Hepatic stellate cell (primary cell): ENCODE data around the gene NFS1.

Experiments
- DNase-seq: peaks from one replicate; pipeline ENCODE4 v3.0.0; 2011; ENCODE audit warnings: low spot score

The NFS1 gene

DNA sequence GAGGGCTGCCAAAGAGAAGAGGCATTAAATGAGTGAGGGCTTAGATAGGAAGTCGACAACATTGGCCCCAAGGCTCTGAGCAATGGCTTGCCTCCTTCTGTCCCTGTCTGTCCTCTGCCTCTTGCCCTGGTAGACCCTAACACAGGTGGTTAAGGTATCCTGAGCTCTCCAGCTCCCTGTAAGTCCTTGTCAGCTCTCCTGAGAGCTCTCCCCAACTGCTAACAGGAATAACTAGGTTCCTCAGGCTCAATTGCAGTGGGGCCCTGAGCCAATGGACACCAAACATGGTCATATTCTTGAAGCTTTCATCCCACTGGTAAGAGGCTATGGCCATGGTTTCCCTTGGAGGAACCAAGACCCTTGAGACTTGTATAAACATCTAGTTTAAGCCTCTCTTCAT is 29.5 kb downstream of the NFS1 start:
- no peak for DNase-seq

DNA sequence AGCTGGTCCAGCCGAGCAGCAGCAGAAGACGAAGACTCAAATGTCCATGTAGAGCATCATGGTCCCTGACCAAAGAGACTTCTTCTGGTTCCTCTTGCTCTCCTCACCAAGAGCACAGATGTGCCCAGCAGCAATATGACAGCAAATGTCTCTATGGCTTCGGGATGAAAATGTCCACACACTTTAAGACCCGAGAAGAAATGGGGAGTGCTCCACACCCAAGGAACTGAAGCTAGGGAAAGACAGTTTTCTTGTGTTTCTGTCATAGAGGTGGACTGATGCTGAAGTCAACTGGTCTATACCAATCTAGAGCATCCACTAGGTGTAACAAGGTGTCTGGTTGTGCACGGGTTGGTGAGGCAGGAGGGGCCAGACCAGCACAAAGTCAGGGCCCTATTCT is 29.9 kb downstream of the NFS1 start:
- DNase-seq: no peak

DNA sequence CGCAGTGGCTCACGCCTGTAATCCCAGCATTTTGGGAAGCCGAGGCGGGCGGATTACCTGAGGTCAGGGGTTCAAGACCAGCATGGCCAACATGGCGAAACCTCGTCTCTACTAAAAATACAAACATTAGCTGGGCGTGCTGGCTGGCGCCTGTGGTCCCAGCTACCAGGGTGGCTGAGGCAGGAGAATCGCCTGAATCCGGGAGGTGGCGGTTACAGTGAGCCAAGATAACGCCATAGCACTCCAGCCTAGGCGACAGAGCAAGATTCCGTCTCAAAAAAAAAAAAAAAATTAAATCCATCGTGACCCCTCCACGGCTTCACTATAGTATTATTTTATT is 33.2 kb downstream of the NFS1 start:
- no peak for DNase-seq

DNA sequence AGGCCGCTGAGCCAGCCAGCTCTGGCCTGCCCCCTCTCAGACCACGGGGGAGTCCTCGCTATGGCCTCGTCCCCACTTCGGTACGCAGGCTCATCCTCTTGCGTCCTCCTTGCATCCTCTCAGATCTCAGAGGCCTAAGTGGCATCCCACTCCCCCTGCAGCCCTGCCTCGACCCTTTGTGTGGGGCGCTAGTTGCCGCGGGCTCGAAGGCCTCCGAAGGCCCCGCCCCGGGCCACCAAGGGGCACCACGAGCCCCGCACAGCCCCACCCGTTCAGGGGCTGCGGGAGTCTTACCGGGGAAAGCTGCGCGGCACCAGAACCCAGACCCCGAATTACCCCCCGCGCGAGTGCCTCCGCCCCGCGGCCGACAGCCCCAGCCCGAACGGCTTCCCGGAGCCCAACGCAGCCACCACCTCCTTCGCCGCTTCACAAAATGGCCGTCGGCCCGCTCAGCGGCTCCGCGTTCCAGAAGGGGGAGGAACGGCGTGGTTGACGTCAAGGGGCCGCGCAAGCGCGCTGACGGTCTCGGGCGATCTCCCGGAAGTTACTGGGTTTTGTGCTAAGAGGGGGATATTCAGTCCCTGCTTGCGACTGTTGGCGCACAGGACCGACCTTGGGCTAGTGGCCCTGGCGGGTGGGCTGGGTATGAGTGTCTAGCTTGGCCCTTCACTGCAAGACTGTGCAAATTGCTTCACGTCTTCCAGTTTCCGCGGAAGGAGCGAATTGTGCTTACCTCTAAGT is 34.5 kb downstream of the NFS1 start, which contains the start of the genes CPNE1 and RBM12:
TSS of gene CPNE1 (minus strand) at position 435 of the 741 bp plus-strand sequence. CDS start 31,977 bp downstream, outside the sequence.
TSS of gene RBM12 (minus strand) at position 435 of the 741 bp plus-strand sequence. CDS start 9,578 bp downstream, outside the sequence.
- DNase-seq: peak; percentile 99

DNA sequence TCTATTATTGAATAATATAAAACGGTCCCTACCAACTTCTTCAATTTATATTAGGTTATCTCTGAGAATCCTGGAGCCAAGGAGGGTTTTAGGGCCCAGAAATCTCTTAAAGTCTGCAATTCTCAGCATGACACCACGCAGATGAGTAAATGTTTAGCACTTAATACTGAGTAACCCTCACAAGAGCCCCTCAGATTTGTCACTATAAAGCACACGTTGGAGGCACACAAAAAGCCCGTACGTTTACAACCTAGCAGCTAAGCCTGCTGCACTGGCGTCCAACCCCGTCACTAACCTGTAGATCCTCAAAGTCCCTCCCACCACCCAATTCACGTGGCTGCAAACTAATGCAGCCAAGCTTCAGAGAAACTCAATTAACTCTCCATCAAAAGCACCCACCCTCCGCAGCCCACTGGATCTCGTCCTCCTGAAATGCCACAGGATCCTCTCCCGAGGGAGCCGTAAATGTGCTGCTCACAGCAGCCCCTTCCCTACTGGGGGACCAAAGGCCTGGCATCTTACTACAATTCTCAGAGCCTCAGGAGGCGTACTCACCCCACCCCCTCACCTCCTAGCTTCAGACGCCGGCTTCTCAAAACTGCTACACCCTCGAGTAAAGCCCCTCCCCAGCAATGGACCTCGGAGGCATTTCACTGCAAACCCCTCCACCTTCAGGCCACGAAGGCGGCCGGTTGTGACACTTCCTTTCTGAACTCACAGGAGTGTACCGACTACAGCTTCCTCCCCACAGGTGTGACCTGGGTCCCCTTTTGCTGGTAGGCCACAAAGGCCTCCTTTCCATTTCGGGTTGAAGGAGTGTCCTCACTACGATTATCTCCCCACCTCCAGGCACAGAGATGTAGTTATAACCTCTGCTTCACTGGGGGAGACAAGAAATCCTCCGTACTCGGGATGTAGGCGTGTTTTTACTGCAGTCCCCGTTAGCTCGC is 35.4 kb downstream of the NFS1 start:
- peak; percentile 27 for DNase-seq

DNA sequence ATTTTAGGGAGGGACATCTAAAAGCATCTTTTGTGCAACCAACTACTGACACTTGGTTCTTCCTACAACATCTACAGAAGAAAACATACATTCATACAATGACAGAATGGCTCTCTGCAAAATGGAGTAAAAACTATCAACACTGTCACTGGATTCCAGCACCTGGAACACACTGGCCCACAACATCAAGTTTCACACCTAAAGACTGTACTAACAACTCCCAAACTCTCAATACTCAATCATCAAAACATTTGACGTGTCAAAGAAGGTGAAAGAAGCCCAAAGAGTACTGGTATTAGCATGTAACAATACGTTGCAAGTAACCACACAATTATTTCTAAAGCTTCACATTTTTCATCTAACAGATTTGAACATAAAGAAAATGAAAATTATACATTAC is 36.6 kb downstream of the NFS1 start:
- DNase-seq: no peak

DNA sequence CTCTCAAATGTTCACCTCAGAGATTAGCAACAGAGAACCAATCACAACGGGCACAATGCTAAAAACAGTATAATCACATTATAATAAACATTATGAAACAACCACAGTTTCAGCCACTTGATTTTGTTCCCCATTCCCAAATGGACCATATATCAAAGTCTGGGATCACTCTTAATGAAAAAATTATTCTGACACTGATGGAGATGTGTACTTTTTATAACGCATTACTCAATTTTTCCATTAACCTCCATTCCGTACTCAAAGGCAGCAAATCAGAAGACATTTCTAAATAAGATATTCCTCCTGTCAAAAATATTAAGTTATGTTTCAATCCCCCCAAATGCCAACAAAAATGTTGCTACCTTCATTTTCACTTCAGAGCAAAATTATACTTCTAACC is 37.2 kb downstream of the NFS1 start:
- no peak for DNase-seq

DNA sequence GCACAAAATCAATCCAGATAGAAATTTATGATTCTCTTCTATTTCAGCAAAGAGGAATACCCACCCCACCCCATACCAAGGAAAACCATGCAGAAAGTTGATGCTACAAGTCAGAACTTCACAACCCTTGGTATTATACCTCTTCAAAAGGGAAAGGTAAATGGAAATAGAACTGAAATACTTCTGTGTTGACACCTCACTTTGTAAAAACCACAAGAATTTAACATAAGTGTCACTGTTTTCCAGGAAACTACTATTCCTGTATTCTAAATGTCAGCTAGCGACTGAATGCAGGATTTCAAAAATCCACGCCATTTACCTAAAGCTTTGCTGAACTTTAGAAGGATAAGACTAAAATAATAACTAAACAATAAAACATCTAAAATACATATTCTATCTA is 38.1 kb downstream of the NFS1 start:
- no peak for DNase-seq

DNA sequence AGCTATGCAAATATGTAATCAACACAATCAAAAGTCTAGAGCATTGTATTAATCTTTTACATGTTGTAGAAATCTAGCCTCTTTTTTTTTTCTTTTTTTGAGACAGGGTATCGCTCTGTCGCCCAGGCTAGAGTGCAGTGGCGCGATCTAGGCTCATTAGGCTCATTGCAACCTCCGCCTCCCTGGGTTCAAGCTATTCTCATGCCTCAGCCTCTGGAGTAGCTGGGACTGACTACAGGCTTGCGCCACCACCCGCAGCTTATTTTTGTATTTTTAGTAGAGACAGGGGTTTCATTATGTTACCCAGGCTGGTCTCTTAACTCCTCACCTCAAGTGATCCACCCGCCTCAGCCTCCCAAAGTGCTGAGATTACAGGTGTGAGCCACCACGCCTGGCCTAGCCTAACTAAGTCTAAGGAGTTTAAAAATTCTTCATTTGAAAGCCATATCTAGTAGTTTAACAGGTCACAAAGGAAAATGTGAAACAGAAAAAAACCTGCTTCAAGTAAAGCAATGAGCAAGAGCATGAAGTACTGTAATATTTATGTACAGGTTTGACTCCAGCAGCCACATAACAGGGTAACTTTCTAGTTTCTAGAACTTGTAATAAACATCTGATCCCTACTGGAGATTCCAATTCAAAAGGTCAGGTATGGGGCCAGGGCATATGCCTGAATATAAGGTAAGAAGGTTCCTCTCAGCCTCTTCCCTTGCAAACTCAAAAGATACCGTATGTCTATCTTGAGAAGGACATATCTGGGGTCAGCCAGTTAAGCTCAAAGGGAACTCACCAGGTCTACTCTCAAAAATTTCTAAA is 38.8 kb downstream of the NFS1 start:
- no peak for DNase-seq

DNA sequence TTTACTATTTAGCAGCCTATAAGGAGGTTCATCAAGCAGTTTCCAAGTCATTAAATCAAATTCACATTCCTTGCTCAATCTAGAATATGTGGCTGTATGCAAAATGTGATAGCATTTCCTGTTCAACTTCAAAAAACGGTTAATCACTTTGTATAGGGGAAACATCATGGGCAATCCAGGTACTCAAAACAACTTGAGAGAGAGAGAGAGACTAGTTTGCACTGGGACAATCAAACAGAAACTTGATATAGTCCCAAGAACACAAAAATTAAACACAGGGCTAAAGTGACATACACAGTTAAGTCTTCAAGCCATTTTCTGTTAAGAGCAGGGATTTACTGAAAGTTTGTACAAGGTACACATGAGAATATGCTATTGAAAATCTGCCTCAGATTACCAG is 41.9 kb downstream of the NFS1 start:
- no peak for DNase-seq

DNA sequence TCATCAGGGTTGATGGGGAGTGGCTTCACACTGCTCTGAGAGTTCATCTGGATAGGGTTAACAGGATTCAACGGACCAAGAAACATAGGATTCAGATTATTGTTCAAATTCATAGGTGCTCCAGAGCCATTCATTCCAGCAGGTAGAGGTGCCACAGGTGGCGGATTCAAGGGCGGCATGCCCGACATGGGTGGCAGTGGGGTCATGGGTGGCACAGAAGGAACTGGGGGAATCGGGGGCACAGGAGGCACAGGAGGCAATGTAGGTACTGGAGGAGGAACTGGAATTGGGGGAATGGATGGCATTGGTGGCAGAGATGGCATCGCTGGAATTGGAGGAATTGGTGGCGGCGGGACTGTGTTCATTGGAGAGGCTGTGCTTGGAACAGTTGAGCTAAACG is 44.7 kb downstream of the NFS1 start:
- DNase-seq: no peak

DNA sequence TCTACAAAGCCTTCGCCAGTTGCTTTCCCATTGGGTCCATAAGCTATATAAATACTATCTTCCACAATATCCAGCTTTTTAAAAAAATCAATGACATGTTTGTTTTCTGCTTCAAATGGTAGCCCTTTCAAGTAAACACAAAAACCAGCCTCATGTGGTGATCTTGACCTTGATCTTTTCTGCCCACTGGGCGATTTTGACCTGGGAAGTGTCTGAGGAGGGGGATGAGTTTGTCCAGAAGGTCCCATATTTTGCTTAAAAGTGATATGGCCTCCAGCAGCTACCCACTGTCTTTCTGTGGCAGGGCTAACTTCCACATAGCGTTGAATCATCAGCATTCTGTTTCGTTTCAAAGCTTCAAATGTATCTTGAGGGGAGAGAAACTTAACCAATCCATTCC is 45.3 kb downstream of the NFS1 start:
- no peak for DNase-seq

DNA sequence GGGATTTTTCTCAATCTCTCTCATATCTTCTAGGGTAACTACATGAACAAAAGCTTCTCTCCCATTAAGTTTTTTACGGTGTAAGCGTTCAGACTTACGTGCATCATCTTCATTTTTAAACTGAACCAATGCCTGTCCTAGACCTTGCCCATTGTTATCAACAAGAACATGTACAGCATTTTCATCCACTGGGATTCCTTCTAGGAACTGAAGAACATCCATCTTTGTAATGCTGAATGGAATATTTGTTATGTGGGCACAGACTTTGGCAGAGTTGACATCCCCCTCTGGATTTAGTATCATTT is 45.8 kb downstream of the NFS1 start:
- DNase-seq: no peak

DNA sequence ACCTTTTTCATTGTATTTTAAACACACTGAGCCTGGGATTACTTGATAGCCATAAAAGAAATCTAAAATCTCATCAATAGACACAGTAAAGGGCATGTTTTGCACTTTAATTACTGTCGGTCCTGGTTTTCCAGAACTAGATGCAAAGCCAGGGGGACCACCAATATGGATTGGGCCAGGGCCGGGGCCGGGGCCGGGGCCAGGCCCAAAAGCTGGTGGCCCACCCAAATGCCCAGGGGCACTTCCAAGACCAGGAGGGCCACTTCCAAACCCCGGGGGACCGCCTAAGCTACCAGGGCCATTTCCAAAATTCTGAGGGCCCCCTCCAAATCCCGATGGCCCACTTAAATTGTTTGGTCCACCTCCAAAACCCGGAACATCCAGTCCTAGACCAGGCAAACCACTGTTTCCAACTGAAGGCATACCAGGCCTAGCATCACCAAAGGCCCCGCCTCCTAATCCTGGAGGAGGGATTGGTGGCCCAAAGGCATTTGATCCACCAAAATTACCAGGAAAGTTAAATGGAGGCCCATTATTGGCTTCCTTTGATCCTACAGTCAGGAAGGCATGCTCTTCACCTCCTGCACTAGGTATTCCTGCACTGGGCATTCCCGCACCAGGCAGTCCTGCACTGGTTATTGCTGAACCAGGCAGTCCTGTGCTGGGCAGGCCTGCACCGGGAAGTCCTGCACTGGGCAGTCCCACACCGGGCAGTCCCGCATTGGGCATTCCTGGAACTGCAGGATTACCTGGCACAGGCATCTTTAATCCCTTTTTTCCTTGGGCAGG is 46.3 kb downstream of the NFS1 start:
- DNase-seq: no peak

DNA sequence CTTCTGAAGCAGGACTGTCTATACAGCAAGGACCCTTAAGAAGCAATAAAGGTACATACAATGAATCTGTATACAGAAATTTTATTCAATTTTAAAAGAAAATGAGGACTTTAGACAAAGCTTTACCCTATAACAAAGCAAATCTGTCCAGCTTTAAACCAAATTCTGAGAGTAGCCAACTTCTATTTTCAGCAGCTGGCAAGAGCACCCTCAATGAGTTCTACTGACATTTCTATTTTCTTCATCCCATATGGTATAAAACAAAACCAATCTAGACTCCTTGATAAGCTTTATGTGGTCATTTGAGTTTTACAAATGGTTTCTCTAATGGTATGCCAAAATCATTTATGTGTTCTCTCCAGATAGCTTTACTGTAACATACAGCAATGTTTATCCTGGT is 47.2 kb downstream of the NFS1 start:
- no peak for DNase-seq

DNA sequence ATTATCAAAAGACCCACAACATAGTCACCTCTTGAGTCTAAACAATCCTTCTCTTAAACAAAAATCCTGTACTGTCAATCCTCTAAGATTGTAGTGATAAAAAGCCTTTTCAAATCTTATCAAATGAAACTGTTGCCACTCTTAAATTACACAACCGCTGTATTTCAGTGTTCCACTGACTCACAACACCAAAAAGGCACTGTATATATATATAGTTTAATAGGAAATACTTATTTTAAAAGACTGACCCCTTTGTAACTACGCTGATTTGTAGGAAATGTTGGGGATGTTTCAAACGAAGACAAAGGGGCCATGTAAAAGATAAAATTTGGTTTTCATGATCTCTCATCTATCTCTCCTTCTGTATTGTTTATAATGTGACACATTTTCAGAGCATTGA is 48.5 kb downstream of the NFS1 start:
- DNase-seq: no peak

DNA sequence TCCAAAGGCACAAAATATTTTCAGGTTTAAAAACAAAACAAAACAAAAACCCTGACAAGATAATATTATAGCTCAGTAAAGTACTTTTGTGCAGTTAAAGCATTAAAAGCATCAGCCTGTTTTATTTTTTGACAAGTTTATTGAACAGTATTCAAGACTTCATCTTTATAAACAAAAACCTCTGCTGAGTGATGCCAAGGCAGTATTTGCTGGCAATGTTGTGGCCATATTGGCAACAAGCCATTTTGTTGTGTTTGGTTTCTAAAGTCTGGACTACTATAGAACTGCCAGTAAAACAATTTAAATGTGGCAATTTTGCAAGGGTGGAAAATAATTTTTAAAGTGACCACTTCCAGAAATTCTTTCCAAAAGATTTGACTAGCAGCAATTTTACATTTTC is 50.3 kb downstream of the NFS1 start:
- no peak for DNase-seq

DNA sequence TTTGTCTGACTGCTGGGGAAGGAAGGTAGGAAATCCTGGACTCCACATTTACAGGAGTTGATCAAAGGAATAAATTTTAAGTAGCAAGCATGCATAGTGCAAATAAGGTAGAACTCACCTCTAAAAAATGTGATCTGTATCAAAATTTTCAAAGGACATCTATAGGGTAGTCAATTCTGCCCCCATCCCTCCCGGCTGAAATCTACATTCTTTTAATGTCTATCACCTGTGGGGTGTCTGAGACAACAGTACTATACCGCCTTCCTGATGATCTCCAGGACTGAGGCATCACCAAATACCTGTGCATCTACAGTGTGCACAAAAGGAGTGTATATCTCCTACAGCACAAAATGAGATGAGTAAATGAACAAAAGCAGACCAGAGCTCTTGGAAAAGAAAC is 54.3 kb downstream of the NFS1 start:
- no peak for DNase-seq

DNA sequence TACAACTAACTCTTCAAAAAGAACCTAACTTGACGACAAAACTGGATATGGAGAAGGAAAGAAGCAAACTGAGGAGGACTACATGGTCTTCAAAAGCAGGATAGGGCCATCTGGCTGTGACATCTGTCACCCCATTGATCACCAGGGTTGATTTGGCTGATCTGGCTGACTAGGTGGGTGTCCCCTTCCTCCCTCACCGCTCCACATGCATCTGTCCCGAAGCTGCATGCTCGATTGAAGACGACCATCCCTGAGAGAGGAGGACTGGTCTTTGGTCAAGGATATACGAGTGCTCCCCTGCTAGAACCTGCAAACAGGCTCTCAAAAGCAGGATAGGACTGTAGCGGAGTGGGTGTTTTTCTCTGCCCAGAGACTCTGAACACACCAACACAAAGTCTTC is 56.1 kb downstream of the NFS1 start:
- no peak for DNase-seq

DNA sequence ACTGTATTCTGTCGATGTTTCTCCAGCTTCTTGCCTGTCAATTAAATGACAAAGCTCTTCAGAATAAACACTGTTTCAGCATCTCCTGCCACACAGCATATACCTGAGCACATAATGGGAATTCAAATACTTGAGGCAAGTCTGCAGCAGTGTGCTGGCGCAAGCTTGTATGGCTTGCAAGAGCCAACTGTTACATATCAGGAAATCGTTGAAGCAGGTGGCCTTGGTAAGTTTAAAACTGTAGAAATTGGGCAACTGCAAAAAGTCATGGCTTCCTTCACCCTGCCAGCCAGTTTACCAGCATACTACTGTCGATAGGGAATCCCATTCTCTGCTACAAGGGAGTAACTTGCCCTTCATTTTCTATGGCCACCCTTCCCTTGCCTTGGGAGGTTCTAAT is 57.4 kb downstream of the NFS1 start:
- DNase-seq: no peak

DNA sequence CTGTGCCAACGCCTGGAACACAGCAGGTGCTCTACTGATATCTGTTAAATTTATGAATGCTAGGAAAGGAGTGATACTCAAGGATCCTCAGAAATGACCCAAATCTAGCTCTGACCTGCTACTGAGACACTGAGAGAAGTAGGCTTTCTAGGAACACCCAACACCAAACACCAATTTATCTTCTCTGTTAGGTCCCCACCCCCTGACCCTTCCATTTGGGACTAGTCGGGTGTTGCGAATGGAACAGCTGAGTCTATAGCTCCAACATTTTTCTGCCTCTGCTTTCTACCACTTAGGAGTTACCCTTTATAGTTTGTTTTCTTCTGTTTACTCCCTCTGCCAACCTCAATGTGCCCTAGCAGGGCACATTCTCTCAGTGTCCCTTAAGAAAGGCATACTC is 58.4 kb downstream of the NFS1 start:
- DNase-seq: no peak

DNA sequence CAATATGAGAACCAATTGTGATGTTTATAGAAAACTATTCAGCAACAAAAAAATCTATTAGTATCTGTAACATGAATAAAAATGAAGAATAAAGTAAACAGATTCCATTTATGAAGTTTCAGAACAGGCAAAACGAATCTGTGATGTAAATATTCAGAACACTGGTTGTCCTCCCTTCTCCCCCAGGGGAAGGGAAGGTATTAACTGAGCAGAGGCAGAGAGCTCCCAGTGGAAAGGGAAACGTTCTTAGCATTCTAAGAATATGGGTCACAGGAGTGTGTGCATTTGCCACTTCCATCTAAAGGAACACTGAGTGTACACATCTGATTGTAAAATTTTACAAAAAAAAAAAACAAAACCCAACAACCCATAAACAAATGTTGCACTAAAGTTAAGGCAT is 60.4 kb downstream of the NFS1 start:
- DNase-seq: no peak
